ENCODE measurements around the gene CABP4.

The CABP4 gene

DNA sequence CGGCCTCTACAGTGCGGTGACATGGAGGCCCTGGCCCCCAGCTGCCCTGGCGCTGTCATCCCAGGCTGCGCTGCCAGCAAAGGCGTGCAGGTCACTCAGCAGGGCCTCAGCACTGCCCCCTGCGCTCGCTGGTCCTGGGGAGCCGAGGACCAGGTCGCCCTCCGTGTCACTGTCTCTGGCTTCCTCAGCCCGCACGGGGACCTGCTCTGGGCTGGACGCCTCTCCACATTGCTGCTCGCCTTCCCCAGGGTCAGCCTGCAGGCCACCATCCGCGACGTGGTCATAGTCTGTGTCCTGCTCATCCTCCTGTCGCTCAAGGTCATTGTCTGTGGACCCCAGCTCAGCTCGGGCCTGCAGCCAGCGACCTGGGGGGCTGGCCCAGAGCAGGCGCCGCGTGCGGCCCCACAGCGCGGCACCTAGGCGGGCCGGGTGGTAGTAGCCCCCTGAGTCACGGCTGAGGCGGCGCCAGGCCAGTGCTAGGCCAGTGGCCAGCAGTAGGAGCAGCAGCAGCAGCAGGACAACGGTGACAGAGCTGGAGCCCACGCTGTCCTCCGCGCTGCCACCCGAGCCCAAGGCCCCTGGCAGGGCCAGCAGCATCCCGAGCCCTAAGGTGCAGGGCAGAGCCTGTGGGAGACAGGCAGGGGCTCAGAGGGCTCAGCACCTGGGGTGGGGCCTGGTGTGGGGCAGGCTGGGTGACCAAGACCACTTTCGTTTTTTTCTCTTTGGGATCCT lies 19.3 kb upstream of the CABP4 start:
- H3K4me3 Mint-ChIP-seq: no peak overlapping the region
- peaks cover 98% of the 10 kb centered on the region for H3K36me3 Mint-ChIP-seq (ENCODE audit: low read depth)
- H3K4me1 Mint-ChIP-seq (ENCODE audit: low read depth): peaks cover 53% of the 10 kb centered on the region
- intact Hi-C loops (cut with micrococcal nuclease): loop anchor here (5.0 kb wide), 1 partner anchor 71 kb away; the partner anchor contains the start of genes CDK2AP2 and PITPNM1
- no peaks in the 10 kb centered on the region for H3K27me3 Mint-ChIP-seq
- H3K9me3 Mint-ChIP-seq: no peaks in the 10 kb centered on the region
- no peak overlapping the region for H3K27ac Mint-ChIP-seq

DNA sequence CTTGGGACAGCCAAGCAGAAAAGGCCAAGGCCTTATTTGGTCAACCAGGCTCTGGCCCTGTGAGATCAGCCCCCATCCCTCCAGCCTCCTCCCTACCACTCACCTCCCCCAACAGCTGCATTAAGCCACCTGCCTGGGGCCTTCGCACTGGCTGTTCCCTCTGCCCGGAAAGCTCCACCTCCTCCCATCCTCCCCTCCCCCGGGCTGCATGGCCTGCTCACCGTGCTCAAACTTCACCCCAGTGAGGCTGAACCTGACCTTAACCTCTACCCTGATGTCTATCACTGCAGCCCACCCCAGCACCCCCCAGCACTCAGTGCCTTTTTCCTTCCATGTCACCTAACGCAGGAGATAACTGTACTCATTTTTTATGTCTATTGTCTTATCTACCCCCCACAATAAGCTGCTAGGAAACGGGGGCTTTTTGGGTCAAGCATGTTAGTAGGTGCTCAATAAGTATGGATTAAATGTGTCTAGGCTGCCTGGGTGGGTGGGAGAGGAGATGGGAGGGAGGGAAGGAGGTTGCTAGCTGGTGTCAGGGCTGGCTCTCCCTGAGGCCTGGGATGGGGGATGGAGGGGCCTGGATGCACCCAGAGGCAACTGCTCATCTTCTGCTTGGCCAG lies 18.6 kb upstream of the CABP4 start:
- intact Hi-C loops (cut with micrococcal nuclease): loop anchor here (5.0 kb wide), 1 partner anchor 71 kb away; the partner anchor contains the start of genes CDK2AP2 and PITPNM1
- Mint-ChIP-seq H3K27ac (no peak overlapping the region), H3K9me3 (no peaks in the 10 kb centered on the region), H3K4me1 (ENCODE audit: low read depth) (peaks cover 59% of the 10 kb centered on the region), H3K36me3 (ENCODE audit: low read depth) (peaks cover 98% of the 10 kb centered on the region), H3K4me3 (no peak overlapping the region), H3K27me3 (no peaks in the 10 kb centered on the region)

DNA sequence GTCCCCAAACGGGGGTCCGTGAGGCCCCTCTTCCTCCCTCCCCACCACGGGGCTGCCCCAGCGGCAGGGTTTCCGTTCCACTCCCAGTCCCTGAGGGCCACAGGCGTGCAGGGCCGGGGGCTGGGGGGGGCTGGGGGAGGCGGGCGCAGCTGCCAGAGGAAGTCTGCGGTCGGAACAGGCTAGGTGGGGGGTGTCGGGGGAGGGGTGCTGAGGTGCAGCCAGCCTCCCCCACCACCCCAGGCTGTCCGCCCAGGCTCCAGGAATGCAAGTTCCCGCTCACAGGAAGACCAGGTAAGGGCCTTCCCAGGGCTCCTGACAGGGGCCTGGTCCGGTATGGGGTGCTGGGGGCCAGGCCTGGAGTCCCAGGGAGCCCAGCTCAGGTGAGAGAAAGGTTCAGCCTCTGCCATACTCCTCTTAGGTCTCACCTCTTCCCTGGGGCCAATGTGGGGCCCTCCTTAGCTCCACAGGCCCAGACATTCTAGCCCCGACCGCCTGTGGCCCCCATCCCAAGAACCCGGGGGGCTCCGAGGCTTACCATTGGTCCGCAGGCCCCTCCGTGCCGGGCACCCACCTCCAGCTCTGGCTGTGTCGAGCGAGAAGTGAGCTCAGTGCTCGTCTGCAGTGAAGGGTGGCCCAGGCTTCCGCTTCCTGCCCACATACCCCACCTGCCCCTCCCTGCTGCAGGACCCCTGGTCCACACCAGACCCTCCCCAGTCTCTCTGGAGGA lies 17.9 kb upstream of the CABP4 start, which contains the start of gene PTPRCAP:
PTPRCAP (minus strand) TSS at position 601 of the 727 bp plus-strand sequence; CDS start at position 538, 63 bp downstream.
- intact Hi-C loops (cut with micrococcal nuclease): loop anchor here (5.0 kb wide), 1 partner anchor 70 kb away; the partner anchor contains the start of genes CDK2AP2 and PITPNM1
- Mint-ChIP-seq H3K36me3 (ENCODE audit: low read depth) (peaks cover 98% of the 10 kb centered on the region), H3K4me3 (no peak within 1 kb of the TSS), H3K9me3 (no peaks in the 10 kb centered on the region), H3K27me3 (no peaks in the 10 kb centered on the region), H3K27ac (no peak within 1 kb of the TSS), H3K4me1 (ENCODE audit: low read depth) (peaks cover 62% of the 10 kb centered on the region)

DNA sequence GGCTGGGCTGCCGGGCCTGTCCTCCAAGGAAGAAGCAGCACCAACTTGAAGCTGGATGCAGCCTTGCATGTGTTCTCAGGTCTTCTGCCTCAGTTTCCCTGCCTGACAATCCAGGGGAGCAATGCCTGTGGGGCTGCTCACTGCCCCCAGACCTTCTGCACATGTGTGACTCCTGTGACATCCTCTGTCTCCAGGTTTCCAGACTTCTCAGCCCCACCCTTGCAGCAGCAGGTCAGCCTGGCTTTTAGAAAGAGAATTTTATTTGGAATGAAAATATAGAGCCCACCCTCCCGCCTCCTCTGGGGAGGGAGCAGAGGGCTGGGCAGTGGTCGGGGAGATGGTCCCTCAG lies 17.4 kb upstream of the CABP4 start:
- intact Hi-C loops (cut with micrococcal nuclease): loop anchor here (5.0 kb wide), 1 partner anchor 70 kb away; the partner anchor contains the start of genes CDK2AP2 and PITPNM1
- Mint-ChIP-seq H3K4me3 (no peak overlapping the region), H3K36me3 (ENCODE audit: low read depth) (peaks cover 98% of the 10 kb centered on the region), H3K9me3 (no peaks in the 10 kb centered on the region), H3K4me1 (ENCODE audit: low read depth) (peaks cover 67% of the 10 kb centered on the region), H3K27ac (no peak overlapping the region), H3K27me3 (no peaks in the 10 kb centered on the region)

DNA sequence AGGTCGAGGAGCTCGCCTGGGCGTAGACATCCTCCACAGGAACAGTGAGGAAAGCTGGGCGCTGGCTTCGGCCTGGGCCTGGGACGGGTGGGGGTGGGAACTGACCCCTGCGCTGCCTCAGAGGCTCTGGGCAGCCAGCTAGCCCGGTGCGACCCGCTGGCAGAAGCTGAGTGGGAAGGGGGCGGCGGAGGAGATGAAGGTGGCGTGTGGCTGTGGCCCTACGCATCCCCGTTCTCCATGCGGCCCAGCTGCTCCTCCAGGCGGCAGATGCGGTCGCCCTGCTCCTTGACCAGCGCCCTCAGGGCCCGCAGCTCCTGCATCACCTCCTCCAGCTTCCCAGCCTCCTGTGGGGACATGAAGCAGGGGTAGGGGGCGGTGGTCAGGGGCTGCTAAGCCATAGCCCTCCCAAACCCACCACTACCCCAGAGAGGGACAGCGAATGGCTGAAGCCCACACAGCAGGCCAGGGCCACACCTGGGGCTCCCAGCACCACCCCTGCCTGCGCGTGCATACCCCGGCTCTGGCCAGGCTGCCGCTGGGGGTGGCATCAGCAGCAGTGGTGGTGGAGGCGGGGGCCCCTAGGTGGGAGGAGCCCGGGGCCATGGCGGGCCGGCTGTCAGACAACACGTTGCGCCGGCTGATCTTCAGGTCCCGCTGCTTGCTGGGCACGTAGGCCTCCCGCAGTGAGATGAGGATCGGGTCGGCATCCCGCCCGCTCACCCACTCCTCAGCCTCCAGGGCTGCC lies 16.8 kb upstream of the CABP4 start:
- no peak overlapping the region for H3K4me3 Mint-ChIP-seq
- intact Hi-C loops (cut with micrococcal nuclease): loop anchor here (5.0 kb wide), 1 partner anchor 69 kb away; the partner anchor contains the start of genes CDK2AP2 and PITPNM1
- H3K9me3 Mint-ChIP-seq: no peaks in the 10 kb centered on the region
- H3K27me3 Mint-ChIP-seq: no peaks in the 10 kb centered on the region
- H3K4me1 Mint-ChIP-seq (ENCODE audit: low read depth): peaks cover 70% of the 10 kb centered on the region
- peak overlapping the region; percentile 60 for H3K27ac Mint-ChIP-seq
- peaks cover 95% of the 10 kb centered on the region for H3K36me3 Mint-ChIP-seq (ENCODE audit: low read depth)

DNA sequence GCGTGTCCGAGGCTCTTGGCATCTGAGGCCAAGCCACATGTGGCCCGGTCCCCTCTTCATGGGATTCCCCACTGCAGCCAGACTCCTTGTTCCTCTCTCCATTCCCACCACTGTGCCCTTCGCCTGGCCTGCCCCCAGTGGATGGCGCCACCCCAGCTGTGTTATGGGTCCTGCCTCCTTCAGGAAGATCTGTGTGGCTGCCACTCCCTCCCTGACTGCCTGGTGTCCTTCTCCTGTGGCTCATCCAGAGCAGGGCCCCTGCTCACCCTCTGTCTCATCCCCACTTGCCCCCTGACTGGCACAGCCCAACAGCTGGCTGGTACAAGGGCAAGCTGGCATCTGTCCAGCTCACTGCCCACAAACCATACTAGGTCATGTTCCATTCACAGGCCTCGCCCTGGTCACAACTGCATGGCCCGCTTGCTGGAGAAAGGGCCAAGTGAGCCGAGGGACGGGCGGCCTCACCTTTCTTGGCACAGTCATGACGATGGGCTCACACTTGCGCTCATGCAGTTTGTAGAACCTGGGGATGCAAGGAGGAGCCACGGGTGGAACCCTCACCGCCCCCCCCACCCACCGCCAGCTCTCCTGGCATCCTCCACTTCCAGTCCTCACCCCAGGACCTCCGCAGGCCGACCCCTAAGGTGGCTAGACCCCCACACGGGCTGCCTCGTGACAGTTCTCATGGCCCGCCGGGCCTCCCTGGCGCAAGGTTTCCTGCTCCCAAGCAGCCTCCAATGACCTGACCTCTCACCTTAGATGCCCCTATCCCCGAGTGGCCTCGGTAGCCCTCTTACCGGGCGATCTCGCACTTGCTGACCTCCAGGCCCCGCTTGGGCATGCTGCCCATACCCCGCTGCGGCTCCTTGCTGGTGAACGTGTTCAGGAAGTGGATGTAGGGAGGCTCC lies 15.6 kb upstream of the CABP4 start:
- Mint-ChIP-seq H3K4me3 (peak overlapping the region; percentile 30), H3K27ac (peak overlapping the region; percentile 60), H3K27me3 (no peaks in the 10 kb centered on the region), H3K36me3 (ENCODE audit: low read depth) (peaks cover 83% of the 10 kb centered on the region), H3K4me1 (ENCODE audit: low read depth) (peaks cover 74% of the 10 kb centered on the region), H3K9me3 (no peaks in the 10 kb centered on the region)
- intact Hi-C loops (cut with micrococcal nuclease): loop anchor here (5.0 kb wide), 1 partner anchor 68 kb away; the partner anchor contains the start of genes CDK2AP2 and PITPNM1

GRCh38 chr11:67440229-67441097 lies 14.7 kb upstream of the CABP4 start:
- Mint-ChIP-seq H3K4me3 (peak overlapping the region; percentile 10), H3K9me3 (no peaks in the 10 kb centered on the region), H3K27ac (peak overlapping the region; percentile 60), H3K4me1 (ENCODE audit: low read depth) (peaks cover 78% of the 10 kb centered on the region), H3K27me3 (no peaks in the 10 kb centered on the region), H3K36me3 (ENCODE audit: low read depth) (peaks cover 74% of the 10 kb centered on the region)
- intact Hi-C loops (cut with micrococcal nuclease): no loop called here

DNA sequence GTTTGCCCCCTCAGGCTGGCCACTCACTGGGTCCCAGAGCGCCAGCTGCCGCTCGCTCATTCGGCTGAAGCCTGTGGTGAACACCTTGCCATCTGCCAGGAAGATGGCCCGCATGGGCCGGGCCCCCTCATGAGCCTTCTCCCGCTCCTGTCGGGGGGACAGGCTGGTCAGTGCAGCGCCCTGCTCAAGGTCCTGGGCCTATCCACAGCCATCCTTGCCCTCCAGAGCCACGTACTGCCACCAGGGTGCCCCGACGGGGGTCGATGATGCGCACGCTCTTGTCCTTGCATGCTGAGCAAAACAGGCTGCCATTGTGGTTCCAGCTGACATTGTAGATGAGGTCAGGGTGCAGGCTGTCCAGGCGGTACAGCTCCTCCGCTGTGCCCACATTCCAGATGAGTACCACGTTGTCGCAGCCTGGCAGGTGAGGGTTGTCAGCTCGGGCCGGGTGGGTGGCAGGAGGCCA lies 14.0 kb upstream of the CABP4 start:
- no peaks in the 10 kb centered on the region for H3K27me3 Mint-ChIP-seq
- H3K4me1 Mint-ChIP-seq (ENCODE audit: low read depth): peaks cover 75% of the 10 kb centered on the region
- H3K4me3 Mint-ChIP-seq: no peak overlapping the region
- H3K27ac Mint-ChIP-seq: peak overlapping the region; percentile 60
- H3K9me3 Mint-ChIP-seq: no peaks in the 10 kb centered on the region
- peaks cover 67% of the 10 kb centered on the region for H3K36me3 Mint-ChIP-seq (ENCODE audit: low read depth)
- intact Hi-C loops (cut with micrococcal nuclease): no loop called here

- intact Hi-C loops (cut with micrococcal nuclease): loop anchor here (2.0 kb wide), 1 partner anchor 27 kb away; the partner anchor contains the start of gene TMEM134
- Mint-ChIP-seq H3K4me1 (ENCODE audit: low read depth) (peaks cover 70% of the 10 kb centered on the region), H3K36me3 (ENCODE audit: low read depth) (peaks cover 60% of the 10 kb centered on the region), H3K27ac (peak overlapping the region; percentile 91), H3K4me3 (peak overlapping the region; percentile 89), H3K27me3 (no peaks in the 10 kb centered on the region), H3K9me3 (no peaks in the 10 kb centered on the region)
Measured at GRCh38 chr11:67441731-67442351, 13.3 kb upstream of the CABP4 start.

- Mint-ChIP-seq H3K27ac (peak overlapping the region; percentile 91), H3K36me3 (ENCODE audit: low read depth) (peaks cover 53% of the 10 kb centered on the region), H3K4me3 (peak overlapping the region; percentile 89), H3K27me3 (peaks cover 2% of the 10 kb centered on the region), H3K4me1 (ENCODE audit: low read depth) (peaks cover 70% of the 10 kb centered on the region), H3K9me3 (no peaks in the 10 kb centered on the region)
- intact Hi-C loops (cut with micrococcal nuclease): loop anchor here (1.0 to 2.0 kb wide), 2 partner anchors 26 to 41 kb away; partner anchors contain the start of genes AIP and TMEM134
Measured at GRCh38 chr11:67442504-67443404, 12.4 kb upstream of the CABP4 start.

- H3K27ac Mint-ChIP-seq: peak overlapping the region; percentile 91
- H3K4me1 Mint-ChIP-seq (ENCODE audit: low read depth): peaks cover 73% of the 10 kb centered on the region
- peaks cover 2% of the 10 kb centered on the region for H3K27me3 Mint-ChIP-seq
- peaks cover 26% of the 10 kb centered on the region for H3K36me3 Mint-ChIP-seq (ENCODE audit: low read depth)
- H3K9me3 Mint-ChIP-seq: no peaks in the 10 kb centered on the region
- no peak overlapping the region for H3K4me3 Mint-ChIP-seq
- intact Hi-C loops (cut with micrococcal nuclease): no loop called here
Measured at GRCh38 chr11:67445515-67445914, 9.6 kb upstream of the CABP4 start.

Data from dendritic cell treated with granulocyte-macrophage colony-stimulating factor and Interleukin-4, amounts not matched to agents 40 ng/mL and 50 ng/mL, for 4 days (primary cell).